A673 (cell line): ENCODE measurements around the gene TBCD.

Source experiments
- CTCF ChIP-seq: fragments of 300-800, 200-600 bp; sonication (generic); conservative IDR thresholded peaks from 2 replicates; pipeline ENCODE4 v1.5.1; 2017; ENCODE audit warnings: low read depth, mild to moderate bottlenecking, antibody characterized with exemption, low read length, moderate library complexity, mixed read lengths
- EZH2 ChIP-seq: fragments of 200-600 bp; sonication (generic); IDR thresholded peaks from 2 replicates; pipeline ENCODE4 v1.6.1; 2017; ENCODE audit warnings: borderline replicate concordance, low read depth, mild to moderate bottlenecking, mixed read lengths, antibody characterized with exemption, low read length; ENCODE audit not compliant: poor library complexity, severe bottlenecking

GRCh38 chr17:82937411-82938371, 185.8 kb downstream of the TBCD start:
- TF ChIP-seq CTCF, result no peak
- no peak for TF ChIP-seq EZH2
